ENCODE measurements around the gene IPO11.

IPO11 gene

GRCh38 chr5:62596691-62597090 is 184.1 kb downstream of the IPO11 start:
- no peak for DNase-seq (ENCODE audit: low read depth, low spot score)
- Histone ChIP-seq H3K9me3 (ENCODE audit: insufficient read depth, low read length) (no peaks in the 10 kb centered on the region), H3K36me3 (ENCODE audit: insufficient read depth, insufficient read length, low read length) (peaks cover 14% of the 10 kb centered on the region)

GRCh38 chr5:62597314-62597713 is 184.8 kb downstream of the IPO11 start:
- Histone ChIP-seq H3K4me1 (ENCODE audit: insufficient read depth, insufficient read length) (no peaks in the 10 kb centered on the region), H3K4me3 (ENCODE audit: insufficient read length, low read depth) (no peak overlapping the region), H3K27me3 (ENCODE audit: insufficient read depth, insufficient read length) (no peaks in the 10 kb centered on the region), H3K9ac (ENCODE audit: insufficient read length, low read depth) (no peak overlapping the region), H3K36me3 (ENCODE audit: insufficient read depth, insufficient read length, low read length) (peaks cover 10% of the 10 kb centered on the region), H3K9me3 (ENCODE audit: insufficient read depth, low read length) (no peaks in the 10 kb centered on the region)
- TF ChIP-seq YY1 (IDR thresholded peaks at IDR 0.05; ENCODE audit: insufficient read depth, insufficient read length) (no peak), SUZ12 (IDR thresholded peaks at IDR 0.05; ENCODE audit: extremely low read depth, insufficient read depth, insufficient read length) (no peak), ZNF274 (IDR thresholded peaks at IDR 0.05; ENCODE audit: low read depth, low read length) (no peak)
- DNase-seq (ENCODE audit: low read depth, low spot score), result no peak

More at GRCh38 chr5:62596691-62597090, 184.1 kb downstream of the IPO11 start:
- Histone ChIP-seq H3K4me3 (ENCODE audit: insufficient read length, low read depth) (no peak overlapping the region), H3K9ac (ENCODE audit: insufficient read length, low read depth) (no peak overlapping the region), H3K4me1 (ENCODE audit: insufficient read depth, insufficient read length) (no peaks in the 10 kb centered on the region), H3K27me3 (ENCODE audit: insufficient read depth, insufficient read length) (no peaks in the 10 kb centered on the region)
- TF ChIP-seq SUZ12 (IDR thresholded peaks at IDR 0.05; ENCODE audit: extremely low read depth, insufficient read depth, insufficient read length) (no peak), ZNF274 (IDR thresholded peaks at IDR 0.05; ENCODE audit: low read depth, low read length) (no peak), YY1 (IDR thresholded peaks at IDR 0.05; ENCODE audit: insufficient read depth, insufficient read length) (no peak)

GRCh38 chr5:62600560-62601252 is 188.1 kb downstream of the IPO11 start:
- H3K4me1 ChIP-seq (ENCODE audit: insufficient read depth, insufficient read length), result no peaks in the 10 kb centered on the region

GRCh38 chr5:62603934-62604333 is 191.4 kb downstream of the IPO11 start:
- TF ChIP-seq ZNF274 (IDR thresholded peaks at IDR 0.05; ENCODE audit: low read depth, low read length), result no peak
- TF ChIP-seq SUZ12 (IDR thresholded peaks at IDR 0.05; ENCODE audit: extremely low read depth, insufficient read depth, insufficient read length), result no peak
- no peak for TF ChIP-seq YY1 (IDR thresholded peaks at IDR 0.05; ENCODE audit: insufficient read depth, insufficient read length)
- no peak overlapping the region for H3K9ac ChIP-seq (ENCODE audit: insufficient read length, low read depth)
- peaks cover 7% of the 10 kb centered on the region for H3K36me3 ChIP-seq (ENCODE audit: insufficient read depth, insufficient read length, low read length)
- H3K4me3 ChIP-seq (ENCODE audit: insufficient read length, low read depth), result no peak overlapping the region
- H3K4me1 ChIP-seq (ENCODE audit: insufficient read depth, insufficient read length), result no peaks in the 10 kb centered on the region
- no peak for DNase-seq (ENCODE audit: low read depth, low spot score)
- H3K27me3 ChIP-seq (ENCODE audit: insufficient read depth, insufficient read length), result no peaks in the 10 kb centered on the region
- H3K9me3 ChIP-seq (ENCODE audit: insufficient read depth, low read length), result no peaks in the 10 kb centered on the region

More at GRCh38 chr5:62600560-62601252, 188.1 kb downstream of the IPO11 start:
- peaks cover 7% of the 10 kb centered on the region for H3K36me3 ChIP-seq (ENCODE audit: insufficient read depth, insufficient read length, low read length)
- TF ChIP-seq YY1 (IDR thresholded peaks at IDR 0.05; ENCODE audit: insufficient read depth, insufficient read length), result no peak
- no peak for TF ChIP-seq ZNF274 (IDR thresholded peaks at IDR 0.05; ENCODE audit: low read depth, low read length)
- no peak for TF ChIP-seq SUZ12 (IDR thresholded peaks at IDR 0.05; ENCODE audit: extremely low read depth, insufficient read depth, insufficient read length)
- DNase-seq (ENCODE audit: low read depth, low spot score), result no peak
- H3K4me3 ChIP-seq (ENCODE audit: insufficient read length, low read depth), result no peak overlapping the region
- no peaks in the 10 kb centered on the region for H3K9me3 ChIP-seq (ENCODE audit: insufficient read depth, low read length)
- no peak overlapping the region for H3K9ac ChIP-seq (ENCODE audit: insufficient read length, low read depth)
- H3K27me3 ChIP-seq (ENCODE audit: insufficient read depth, insufficient read length), result no peaks in the 10 kb centered on the region

GRCh38 chr5:62605638-62606037 is 193.1 kb downstream of the IPO11 start:
- H3K4me3 ChIP-seq (ENCODE audit: insufficient read length, low read depth), result no peak overlapping the region
- H3K9me3 ChIP-seq (ENCODE audit: insufficient read depth, low read length), result no peaks in the 10 kb centered on the region
- DNase-seq (ENCODE audit: low read depth, low spot score), result no peak
- no peak overlapping the region for H3K9ac ChIP-seq (ENCODE audit: insufficient read length, low read depth)
- no peak for TF ChIP-seq YY1 (IDR thresholded peaks at IDR 0.05; ENCODE audit: insufficient read depth, insufficient read length)
- no peak for TF ChIP-seq SUZ12 (IDR thresholded peaks at IDR 0.05; ENCODE audit: extremely low read depth, insufficient read depth, insufficient read length)
- H3K27me3 ChIP-seq (ENCODE audit: insufficient read depth, insufficient read length), result no peaks in the 10 kb centered on the region
- no peaks in the 10 kb centered on the region for H3K4me1 ChIP-seq (ENCODE audit: insufficient read depth, insufficient read length)
- H3K36me3 ChIP-seq (ENCODE audit: insufficient read depth, insufficient read length, low read length), result peaks cover 7% of the 10 kb centered on the region

- no peaks in the 10 kb centered on the region for H3K27me3 ChIP-seq (ENCODE audit: insufficient read depth, insufficient read length)
Observed at GRCh38 chr5:62606878-62607277, 194.3 kb downstream of the IPO11 start.

GRCh38 chr5:62607615-62608014 is 195.1 kb downstream of the IPO11 start:
- Histone ChIP-seq H3K9me3 (ENCODE audit: insufficient read depth, low read length) (no peaks in the 10 kb centered on the region), H3K9ac (ENCODE audit: insufficient read length, low read depth) (no peak overlapping the region), H3K27me3 (ENCODE audit: insufficient read depth, insufficient read length) (no peaks in the 10 kb centered on the region), H3K36me3 (ENCODE audit: insufficient read depth, insufficient read length, low read length) (peaks cover 10% of the 10 kb centered on the region), H3K4me1 (ENCODE audit: insufficient read depth, insufficient read length) (no peaks in the 10 kb centered on the region), H3K4me3 (ENCODE audit: insufficient read length, low read depth) (no peak overlapping the region)
- TF ChIP-seq YY1 (IDR thresholded peaks at IDR 0.05; ENCODE audit: insufficient read depth, insufficient read length) (no peak), ZNF274 (IDR thresholded peaks at IDR 0.05; ENCODE audit: low read depth, low read length) (no peak), SUZ12 (IDR thresholded peaks at IDR 0.05; ENCODE audit: extremely low read depth, insufficient read depth, insufficient read length) (no peak)
- DNase-seq (ENCODE audit: low read depth, low spot score), result no peak

More at GRCh38 chr5:62606878-62607277, 194.3 kb downstream of the IPO11 start:
- Histone ChIP-seq H3K4me1 (ENCODE audit: insufficient read depth, insufficient read length) (no peaks in the 10 kb centered on the region), H3K9ac (ENCODE audit: insufficient read length, low read depth) (no peak overlapping the region), H3K36me3 (ENCODE audit: insufficient read depth, insufficient read length, low read length) (peaks cover 10% of the 10 kb centered on the region), H3K9me3 (ENCODE audit: insufficient read depth, low read length) (no peaks in the 10 kb centered on the region), H3K4me3 (ENCODE audit: insufficient read length, low read depth) (no peak overlapping the region)
- no peak for DNase-seq (ENCODE audit: low read depth, low spot score)
- no peak for TF ChIP-seq YY1 (IDR thresholded peaks at IDR 0.05; ENCODE audit: insufficient read depth, insufficient read length)
- no peak for TF ChIP-seq ZNF274 (IDR thresholded peaks at IDR 0.05; ENCODE audit: low read depth, low read length)
- no peak for TF ChIP-seq SUZ12 (IDR thresholded peaks at IDR 0.05; ENCODE audit: extremely low read depth, insufficient read depth, insufficient read length)

Data from NT2/D1 (cell line).